Measurements from ENCODE around the gene LRRC73. TPM values are rescaled to one million over a fixed set of nuclear protein-coding genes. Genes with fewer than 3 reads are reported as not detected.
"Not testable (repeated sequence)": the region's sequence is repeated elsewhere in the genome, so short reads cannot be mapped to it uniquely, and the experiment has no call there.

LRRC73 gene
- total and polyA plus RNA-seq, 2 of the 8 experiments (the other 6 are each of a cell fraction or from before 2014, with no cell fraction given): 0.24 to 0.26 TPM

DNA sequence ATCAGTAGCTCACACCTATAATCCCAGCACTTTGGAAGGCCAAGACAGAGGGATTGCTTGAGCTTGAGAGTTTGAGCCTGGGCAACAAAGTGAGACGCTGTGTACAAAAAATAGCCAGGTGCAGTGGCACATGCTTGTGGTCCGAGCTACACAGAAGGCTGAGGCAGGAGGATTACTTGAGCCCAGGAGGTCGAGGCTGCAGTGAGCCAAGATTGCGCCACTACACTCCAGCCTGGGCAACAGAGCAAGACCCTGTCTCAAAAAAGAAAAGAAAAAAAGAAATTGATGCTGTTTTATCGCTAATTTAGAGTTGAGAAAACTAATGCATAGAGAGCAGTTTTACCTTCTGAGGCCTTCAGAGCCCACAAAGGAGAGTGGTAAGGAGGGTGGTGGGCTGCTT, 11.9 kb downstream of the LRRC73 start:
- WGBS, 2 experiments (ENCODE audit: extremely low coverage in 1 of 2, insufficient coverage in 1 of 2, insufficient read length in 1 of 2, insufficient replicate concordance in 2 of 2, low coverage in 1 of 2, low lambda C conversion rate in 2 of 2, missing lambda C conversion rate in 1 of 2): 90% methylated on average over 5 of the region's 5 CpGs; no CpG with 5 or more reads in 1 of the 2 experiments
- H3K27me3 ChIP-seq (replicated peaks in 1 of 4; ENCODE audit: control insufficient read depth in 3 of 4, extremely low read depth in 1 of 4, insufficient read depth in 3 of 4, low read length in 3 of 4); H3K4ac ChIP-seq (replicated peaks; ENCODE audit: insufficient read length, low read depth, low read length); H3K27ac ChIP-seq (ENCODE audit: low read depth, low read length); H3K23me2 ChIP-seq (ENCODE audit: low read depth, low read length); H2BK120ac ChIP-seq (replicated peaks; ENCODE audit: low read depth, low read length); H3K23ac ChIP-seq (ENCODE audit: insufficient read length); DNase-seq (ENCODE audit: low read depth in 1 of 2, low spot score in 2 of 2); H3K56ac ChIP-seq (replicated peaks; ENCODE audit: insufficient read length, low read depth, low read length); H2BK12ac ChIP-seq (ENCODE audit: low read depth, low read length); H2BK15ac ChIP-seq (ENCODE audit: low read length); H2AK5ac ChIP-seq (ENCODE audit: low read depth, low read length); H2BK5ac ChIP-seq (ENCODE audit: low read depth, low read length); H3K18ac ChIP-seq (ENCODE audit: extremely low read depth, low read length); H2BK20ac ChIP-seq (ENCODE audit: low read length); FAIRE-seq; H4K91ac ChIP-seq (replicated peaks; ENCODE audit: insufficient read length, low read length); H3K9ac ChIP-seq (replicated peaks in 1 of 4; ENCODE audit: extremely low read depth in 1 of 4, low read depth in 3 of 4, low read length in 3 of 4); H2AFZ ChIP-seq (ENCODE audit: low read length); H3K9me3 ChIP-seq (ENCODE audit: insufficient read depth in 2 of 2, low read depth in 1 of 2, low read length in 1 of 2); H3K4me2 ChIP-seq (ENCODE audit: insufficient read depth in 1 of 2, low read depth in 2 of 2, low read length in 2 of 2); H3K14ac ChIP-seq (ENCODE audit: insufficient read length); H3K4me3 ChIP-seq (ENCODE audit: extremely low read depth in 1 of 4, insufficient read depth in 2 of 4, low read depth in 3 of 4, low read length in 4 of 4); H4K8ac ChIP-seq (ENCODE audit: extremely low read depth, insufficient read depth, low read length); H4K5ac ChIP-seq (ENCODE audit: insufficient read length, low read depth, low read length): not testable (repeated sequence)
- Histone ChIP-seq H4K20me1 (replicated peaks in 1 of 2; ENCODE audit: control insufficient read depth in 1 of 2, insufficient read depth in 2 of 2, low read length in 2 of 2) (peaks cover 6 to 15% of the 10 kb centered on the region in 2 experiments), H3K79me1 (ENCODE audit: low read depth, low read length) (peaks cover 10% of the 10 kb centered on the region; the same call in 1 of the 2 replicates), H3K4me1 (replicated peaks in 1 of 4; ENCODE audit: control insufficient read depth in 3 of 4, insufficient read depth in 4 of 4, low read length in 3 of 4) (peaks cover 4 to 12% (median 7%) of the 10 kb centered on the region in 4 experiments), H3K36me3 (ENCODE audit: control insufficient read depth in 2 of 4, insufficient read depth in 4 of 4, low read length in 3 of 4) (peaks cover 15 to 41% (median 31%) of the 10 kb centered on the region in 4 experiments; a peak in 7 of 8 replicates), H3K79me2 (ENCODE audit: control insufficient read depth in 1 of 2, insufficient read depth in 2 of 2, low read length in 2 of 2) (peaks cover 4 to 23% of the 10 kb centered on the region in 2 experiments; a peak in 3 of 4 replicates)
- ChIA-PET POLR2A (ENCODE audit: partially characterized antibody) (interaction anchor here (0.8 to 2.4 kb wide), 5 partner anchors 9 to 60 kb away, joined by 3 to 9 read pairs (median 5); partner anchors contain the start of genes DLK2 and LRRC73), CTCF (ENCODE audit: partially characterized antibody) (interaction anchor here (0.6 to 32.9 kb wide), 13 partner anchors 2 to 816 kb away, joined by 3 to 536 read pairs (median 4); partner anchors contain the start of genes DLK2, LRRC73 and TJAP1)
